Small intestine (tissue), 7 donors: ENCODE measurements around the gene TIGD1. TPM values are rescaled to one million over a fixed set of nuclear protein-coding genes. Genes with fewer than 3 reads are reported as not detected.
A peak's percentile ranks its signal among the peaks of the same experiment; 100 is the strongest.

Experiments
- DNase-seq, 2 donors: peaks; one replicate each; pipeline versions ENCODE4 v3.0.0 to v3.0.0-alpha.2; 2013
- FAIRE-seq: peaks from 2 replicates; lab custom pipeline; 2012; peaks lifted over from hg19 to GRCh38; lab: Jason Lieb, UNC
- H3K27ac ChIP-seq, 3 donors: one replicate each; pipeline ENCODE4 v1.5.1; 2013; ENCODE audit warnings: low read length in 2 of 3, mild to moderate bottlenecking in 2 of 3, control low read depth in 1 of 3, inconsistent platforms in 1 of 3, low read depth in 1 of 3, moderate library complexity in 1 of 3
- H3K27me3 ChIP-seq, 3 donors: one replicate each; pipeline ENCODE4 v1.6.1; 2013; ENCODE audit warnings: low read length in 3 of 3, inconsistent platforms in 1 of 3; ENCODE audit not compliant: control insufficient read depth in 3 of 3, insufficient read depth in 3 of 3
- H3K36me3 ChIP-seq, 3 donors: one replicate each; pipeline ENCODE4 v1.6.1; 2013; ENCODE audit warnings: low read length in 3 of 3, inconsistent platforms in 1 of 3, low read depth in 1 of 3, mild to moderate bottlenecking in 1 of 3, moderate library complexity in 1 of 3; ENCODE audit not compliant: control insufficient read depth in 3 of 3, insufficient read depth in 2 of 3
- H3K4me1 ChIP-seq, 3 donors: one replicate each; pipeline ENCODE4 v1.6.1; 2013; ENCODE audit warnings: low read length in 2 of 3, inconsistent platforms in 1 of 3, low read depth in 1 of 3, mild to moderate bottlenecking in 1 of 3, moderate library complexity in 1 of 3; ENCODE audit not compliant: control insufficient read depth in 3 of 3, insufficient read depth in 2 of 3
- H3K4me3 ChIP-seq, 3 donors: one replicate each; pipeline ENCODE4 v1.5.1; 2013; ENCODE audit warnings: low read length in 3 of 3, control low read depth in 1 of 3, inconsistent platforms in 1 of 3, low read depth in 1 of 3, mild to moderate bottlenecking in 1 of 3, moderate library complexity in 1 of 3
- H3K9me3 ChIP-seq, 2 donors: one replicate each; pipeline ENCODE4 v1.6.1; 2013; ENCODE audit warnings: low read depth in 1 of 2, low read length in 1 of 2; ENCODE audit not compliant: control insufficient read depth in 2 of 2, insufficient read depth in 1 of 2
- WGBS, 3 donors: extraction: QIAGEN DNeasy Blood & Tissue Kit; methylation state at CpG; one replicate each; pipeline ENCODE4 v1.1.7; 2013; 5-methylcytosine and 5-hydroxymethylcytosine counted together
- polyA plus RNA-seq, 4 donors: library from polyadenylated mRNA; stranded (reverse) in 3 of 4; unstranded in 1 of 4; fragments of 200-250 nt in 3 of 4; fragments of 120-200 nt in 1 of 4; gene quantifications; one replicate each; pipeline versions ENCODE4 v1.2.1 to v1.2.3, GENCODE V29; 2013
- donor health status: healthy with polysubstance abuse.
- donor health status: control.
- donor health status: control.
- donor health status: Bipolar disorder and iron deficiency.
- donor health status: healthy.

Gene TIGD1
- polyA plus RNA-seq, 4 donors = 0.54 to 6.6 (median 3.0) TPM

DNA sequence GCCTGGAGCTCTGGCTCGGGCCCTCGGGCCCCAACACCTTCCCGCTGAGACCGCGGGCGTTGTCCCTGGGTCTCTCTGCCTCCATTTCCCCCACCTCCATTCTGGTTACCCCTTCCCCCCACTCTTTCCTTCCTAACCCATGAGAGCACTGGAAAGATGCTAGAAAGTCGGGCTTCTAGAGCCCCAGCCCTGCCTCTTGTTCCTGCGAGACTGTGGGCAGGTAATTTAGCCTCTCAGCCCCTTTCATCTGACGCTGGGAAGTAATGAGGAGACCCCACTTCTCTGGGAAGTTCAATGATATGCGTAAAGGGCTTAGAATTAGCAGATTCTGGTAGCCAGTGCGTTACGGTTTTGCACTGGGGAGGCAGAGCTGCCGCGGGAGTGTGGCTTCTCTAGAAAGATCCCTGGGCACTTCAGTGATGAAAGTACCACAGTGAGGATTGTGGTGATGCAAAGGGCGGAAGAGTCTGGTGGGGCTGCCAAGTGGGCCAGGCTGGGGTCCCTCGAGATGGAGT lies 46.5 kb downstream of the TIGD1 start:
- Histone ChIP-seq H3K27me3 (peaks cover 0 to 61% (median 20%) of the 10 kb centered on the region in 3 donors), H3K4me1 (peaks cover 0 to 22% (median 0%) of the 10 kb centered on the region in 3 donors), H3K36me3 (no peaks in the 10 kb centered on the region), H3K9me3 (no peaks in the 10 kb centered on the region), H3K4me3 (no peak overlapping the region), H3K27ac (no peak overlapping the region)
- peak in 1 of 2 donors; percentile 23 for DNase-seq
- FAIRE-seq = no peak
- 19 to 31% (median 26%) methylated on average over 16 of the region's 16 CpGs for WGBS, 3 donors

- peaks cover 0 to 22% (median 0%) of the 10 kb centered on the region in 3 donors for H3K4me1 ChIP-seq
- WGBS, 3 donors = 1 to 3% (median 2%) methylated on average over 57 to 74 of the region's 75 CpGs
- no peaks in the 10 kb centered on the region for H3K36me3 ChIP-seq
- H3K9me3 ChIP-seq = no peaks in the 10 kb centered on the region
- H3K4me3 ChIP-seq = peak overlapping the region in 2 of 3 donors; percentile 12 to 37
- H3K27ac ChIP-seq = no peak overlapping the region
- H3K27me3 ChIP-seq = peaks cover 0 to 61% (median 20%) of the 10 kb centered on the region in 3 donors
- DNase-seq = peak; percentile 9 to 83
- no peak for FAIRE-seq
These were observed 47.2 kb downstream of the TIGD1 start for GRCh38 chr2:232502911-232503808.

- no peak overlapping the region for H3K27ac ChIP-seq
- WGBS, 3 donors = 4 to 20% (median 13%) methylated on average over 12 to 20 of the region's 21 CpGs
- no peak overlapping the region for H3K4me3 ChIP-seq
- peaks cover 0 to 57% (median 20%) of the 10 kb centered on the region in 3 donors for H3K27me3 ChIP-seq
- peak in 1 of 2 donors; percentile 51 for DNase-seq
- FAIRE-seq = no peak
- H3K36me3 ChIP-seq = no peaks in the 10 kb centered on the region
- H3K4me1 ChIP-seq = peaks cover 0 to 22% (median 0%) of the 10 kb centered on the region in 3 donors
- no peaks in the 10 kb centered on the region for H3K9me3 ChIP-seq
These were observed 47.8 kb downstream of the TIGD1 start for GRCh38 chr2:232502511-232502910.

- DNase-seq = no peak
- Histone ChIP-seq H3K27ac (no peak overlapping the region), H3K36me3 (no peaks in the 10 kb centered on the region), H3K4me1 (peaks cover 0 to 22% (median 0%) of the 10 kb centered on the region in 3 donors), H3K27me3 (peaks cover 0 to 53% (median 20%) of the 10 kb centered on the region in 3 donors), H3K4me3 (no peak overlapping the region), H3K9me3 (no peaks in the 10 kb centered on the region)
- FAIRE-seq = no peak
- WGBS, 3 donors = 49 to 54% (median 53%) methylated on average over 9 to 10 of the region's 10 CpGs
These were observed 48.5 kb downstream of the TIGD1 start for GRCh38 chr2:232501794-232502390.

DNA sequence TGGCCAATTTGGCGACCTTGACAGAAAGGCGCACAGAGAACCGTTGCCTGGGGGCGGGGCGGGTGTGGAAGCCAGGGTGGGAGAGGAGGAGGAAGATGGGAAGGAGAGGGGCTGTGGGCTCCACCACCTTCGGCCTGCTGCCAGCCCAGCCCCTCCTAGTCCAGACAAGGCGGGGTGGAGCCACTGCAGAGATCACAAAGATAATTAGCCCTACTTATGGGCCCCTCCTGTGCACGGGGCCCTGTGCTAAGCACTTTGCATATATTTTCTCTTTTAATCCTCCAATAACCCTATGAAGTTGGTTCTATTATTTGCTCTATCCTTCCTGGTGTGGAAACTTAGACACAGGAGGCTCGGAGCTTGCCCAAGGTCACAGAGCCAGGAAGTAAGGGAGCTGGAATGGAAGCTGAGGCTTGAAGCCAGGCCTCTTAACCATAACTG lies 49.0 kb downstream of the TIGD1 start:
- Histone ChIP-seq H3K27me3 (peaks cover 0 to 48% (median 20%) of the 10 kb centered on the region in 3 donors), H3K4me1 (peaks cover 0 to 22% (median 0%) of the 10 kb centered on the region in 3 donors), H3K4me3 (no peak overlapping the region), H3K9me3 (no peaks in the 10 kb centered on the region), H3K36me3 (no peaks in the 10 kb centered on the region), H3K27ac (no peak overlapping the region)
- FAIRE-seq = no peak
- WGBS, 3 donors = 34 to 64% (median 39%) methylated on average over 7 to 9 of the region's 9 CpGs
- DNase-seq = peak in 1 of 2 donors; percentile 35

- Histone ChIP-seq H3K9me3 (no peaks in the 10 kb centered on the region), H3K4me1 (peaks cover 0 to 19% (median 0%) of the 10 kb centered on the region in 3 donors), H3K27me3 (peaks cover 0 to 20% (median 4%) of the 10 kb centered on the region in 3 donors), H3K4me3 (no peak overlapping the region), H3K27ac (no peak overlapping the region), H3K36me3 (no peaks in the 10 kb centered on the region)
- FAIRE-seq = no peak
- no peak for DNase-seq
- WGBS, 3 donors = 87 to 93% (median 89%) methylated on average over 3 of the region's 3 CpGs
These were observed 51.9 kb downstream of the TIGD1 start for GRCh38 chr2:232498452-232498851.

Other genes with a start within 250 kb of the TIGD1 start
- gene ALPP, start 171.8 kb downstream of the TIGD1 start, polyA plus RNA-seq = under 1 TPM in 1 of 4 donors, not detected in 3; 0.01 TPM
- under 1 TPM in 1 of 4 donors, not detected in 3; 0.01 TPM for gene ALPG, start 143.7 kb downstream of the TIGD1 start, polyA plus RNA-seq
- 100 to 1,000 TPM in 2 of 4 donors, 10 to 100 TPM in 2; 37.7 to 261 (median 131) TPM for gene ALPI, start 94.4 kb downstream of the TIGD1 start, polyA plus RNA-seq
- gene ECEL1, start 62.7 kb downstream of the TIGD1 start, polyA plus RNA-seq = 1 to 10 TPM in 1 of 4 donors, under 1 TPM in 1, not detected in 2; 0.38 to 1.7 TPM
- gene PRSS56, start 30.2 kb downstream of the TIGD1 start, polyA plus RNA-seq = not detected
- gene CHRND, start 24.4 kb downstream of the TIGD1 start, polyA plus RNA-seq = under 1 TPM in 1 of 4 donors, not detected in 3; 0.53 TPM
- under 1 TPM in 1 of 4 donors, not detected in 3; 0.35 TPM for gene CHRNG, start 10.9 kb downstream of the TIGD1 start, polyA plus RNA-seq
- 100 to 1,000 TPM in 1 of 4 donors, 10 to 100 TPM in 3; 67.9 to 103 (median 88.4) TPM for gene EIF4E2, start 132 bp upstream of the TIGD1 start, polyA plus RNA-seq
- 1 to 10 TPM in 3 of 4 donors, under 1 TPM in 1; 0.45 to 8.5 (median 4.1) TPM for gene EFHD1, start 83.0 kb upstream of the TIGD1 start, polyA plus RNA-seq
- 10 to 100 TPM; 12.7 to 56.6 (median 19.9) TPM for gene GIGYF2, start 146.8 kb upstream of the TIGD1 start, polyA plus RNA-seq
- gene KCNJ13, start 226.0 kb upstream of the TIGD1 start, polyA plus RNA-seq = 10 to 100 TPM in 3 of 4 donors, 1 to 10 TPM in 1; 8.4 to 87.2 (median 43.3) TPM